ENCODE results near the gene PISD.

- TF ChIP-seq CTCF (IDR thresholded peaks at IDR 0.05; ENCODE audit: insufficient read depth, low read length, poor library complexity, severe bottlenecking): no peak
- no peak for TF ChIP-seq EZH2phosphoT487 (conservative IDR thresholded peaks at IDR 0.05; ENCODE audit: low read length)
These were observed 50.8 kb downstream of the PISD start for GRCh38 chr22:31611061-31611760.
